ENCODE measurements around the gene PHACTR2. TPM values are rescaled to one million over a fixed set of nuclear protein-coding genes. Genes with fewer than 3 reads are reported as not detected.
"Not testable (repeated sequence)": the region's sequence is repeated elsewhere in the genome, so short reads cannot be mapped to it uniquely, and the experiment has no call there.

Gene PHACTR2
- total RNA-seq, 6 experiments from 2014 or later: 66.7 to 92.7 (median 84.1) TPM

GRCh38 chr6:143783077-143783476 is 105.3 kb downstream of the PHACTR2 start:
- no peak for DNase-seq
- no peak overlapping the region for H3K4me3 Mint-ChIP-seq
- peaks cover 64% of the 10 kb centered on the region for H3K36me3 Mint-ChIP-seq (ENCODE audit: low read depth)
- TF ChIP-seq, protein P1, sequence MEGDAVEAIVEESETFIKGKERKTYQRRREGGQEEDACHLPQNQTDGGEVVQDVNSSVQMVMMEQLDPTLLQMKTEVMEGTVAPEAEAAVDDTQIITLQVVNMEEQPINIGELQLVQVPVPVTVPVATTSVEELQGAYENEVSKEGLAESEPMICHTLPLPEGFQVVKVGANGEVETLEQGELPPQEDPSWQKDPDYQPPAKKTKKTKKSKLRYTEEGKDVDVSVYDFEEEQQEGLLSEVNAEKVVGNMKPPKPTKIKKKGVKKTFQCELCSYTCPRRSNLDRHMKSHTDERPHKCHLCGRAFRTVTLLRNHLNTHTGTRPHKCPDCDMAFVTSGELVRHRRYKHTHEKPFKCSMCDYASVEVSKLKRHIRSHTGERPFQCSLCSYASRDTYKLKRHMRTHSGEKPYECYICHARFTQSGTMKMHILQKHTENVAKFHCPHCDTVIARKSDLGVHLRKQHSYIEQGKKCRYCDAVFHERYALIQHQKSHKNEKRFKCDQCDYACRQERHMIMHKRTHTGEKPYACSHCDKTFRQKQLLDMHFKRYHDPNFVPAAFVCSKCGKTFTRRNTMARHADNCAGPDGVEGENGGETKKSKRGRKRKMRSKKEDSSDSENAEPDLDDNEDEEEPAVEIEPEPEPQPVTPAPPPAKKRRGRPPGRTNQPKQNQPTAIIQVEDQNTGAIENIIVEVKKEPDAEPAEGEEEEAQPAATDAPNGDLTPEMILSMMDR (IDR thresholded peaks at IDR 0.05): no peak
- H3K9me3 Mint-ChIP-seq: peaks cover 26% of the 10 kb centered on the region
- no peaks in the 10 kb centered on the region for H3K4me1 Mint-ChIP-seq (ENCODE audit: low read depth)
- no peaks in the 10 kb centered on the region; the same call in 1 of the 2 replicates for H3K27me3 Mint-ChIP-seq (ENCODE audit: insufficient read depth)
- no peak overlapping the region for H3K27ac Mint-ChIP-seq

GRCh38 chr6:143784316-143784715 is 106.6 kb downstream of the PHACTR2 start:
- Mint-ChIP-seq H3K36me3 (ENCODE audit: low read depth) (peaks cover 55% of the 10 kb centered on the region), H3K4me1 (ENCODE audit: low read depth) (no peaks in the 10 kb centered on the region), H3K27me3 (ENCODE audit: insufficient read depth) (no peaks in the 10 kb centered on the region; the same call in 1 of the 2 replicates), H3K27ac (no peak overlapping the region), H3K4me3 (no peak overlapping the region), H3K9me3 (peaks cover 26% of the 10 kb centered on the region)
- TF ChIP-seq, protein P1 (IDR thresholded peaks at IDR 0.05): no peak
- no peak for DNase-seq

DNA sequence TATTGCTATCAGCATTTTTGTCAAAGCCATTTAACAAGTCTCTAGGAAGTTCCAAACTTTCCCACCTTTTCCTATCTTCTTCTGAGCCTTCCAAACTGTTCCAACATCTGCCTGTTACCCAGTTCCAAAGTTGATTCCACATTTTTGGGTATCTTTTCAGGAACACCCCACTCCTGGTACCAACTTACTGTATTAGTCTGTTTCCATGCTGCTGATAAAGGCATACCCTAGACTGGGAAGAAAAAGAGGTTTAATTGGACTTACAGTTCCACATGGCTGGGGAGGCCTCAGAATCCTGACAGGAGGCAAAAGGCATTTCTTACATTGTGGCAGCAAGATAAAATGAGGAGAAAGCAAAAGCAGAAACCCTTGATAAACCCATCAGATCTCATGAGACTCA is 108.6 kb downstream of the PHACTR2 start:
- peaks cover 26% of the 10 kb centered on the region for H3K9me3 Mint-ChIP-seq
- not testable (repeated sequence) for DNase-seq; H3K4me3 Mint-ChIP-seq; H3K27ac Mint-ChIP-seq; H3K27me3 Mint-ChIP-seq (ENCODE audit: insufficient read depth); H3K4me1 Mint-ChIP-seq (ENCODE audit: low read depth)
- peaks cover 65% of the 10 kb centered on the region for H3K36me3 Mint-ChIP-seq (ENCODE audit: low read depth)

- Mint-ChIP-seq H3K36me3 (ENCODE audit: low read depth) (peaks cover 53% of the 10 kb centered on the region), H3K27ac (no peak overlapping the region), H3K4me3 (no peak overlapping the region), H3K27me3 (ENCODE audit: insufficient read depth) (no peaks in the 10 kb centered on the region; the same call in 1 of the 2 replicates), H3K9me3 (0 out of 2 replicates have a peak, but pooled peaks cover 5% of the 10 kb centered on the region), H3K4me1 (ENCODE audit: low read depth) (no peaks in the 10 kb centered on the region)
- no peak for DNase-seq
- TF ChIP-seq, protein P1 (IDR thresholded peaks at IDR 0.05): no peak
These were observed 114.9 kb downstream of the PHACTR2 start for GRCh38 chr6:143792402-143793279.

GRCh38 chr6:143793280-143793619 is 115.5 kb downstream of the PHACTR2 start:
- Mint-ChIP-seq H3K9me3 (0 out of 2 replicates have a peak, but pooled peaks cover 5% of the 10 kb centered on the region), H3K27me3 (ENCODE audit: insufficient read depth) (no peaks in the 10 kb centered on the region; the same call in 1 of the 2 replicates), H3K27ac (no peak overlapping the region), H3K36me3 (ENCODE audit: low read depth) (peaks cover 57% of the 10 kb centered on the region), H3K4me3 (no peak overlapping the region), H3K4me1 (ENCODE audit: low read depth) (no peaks in the 10 kb centered on the region)
- no peak for DNase-seq
- TF ChIP-seq, protein P1 (IDR thresholded peaks at IDR 0.05): no peak

- DNase-seq; H3K4me1 Mint-ChIP-seq (ENCODE audit: low read depth); H3K27ac Mint-ChIP-seq; H3K4me3 Mint-ChIP-seq; H3K27me3 Mint-ChIP-seq (ENCODE audit: insufficient read depth): not testable (repeated sequence)
- Mint-ChIP-seq H3K36me3 (ENCODE audit: low read depth) (peaks cover 67% of the 10 kb centered on the region), H3K9me3 (peaks cover 24% of the 10 kb centered on the region)
These were observed 118.8 kb downstream of the PHACTR2 start for GRCh38 chr6:143796551-143796950.

GRCh38 chr6:143798487-143798886 is 120.7 kb downstream of the PHACTR2 start:
- not testable (repeated sequence) for H3K27ac Mint-ChIP-seq; DNase-seq; H3K27me3 Mint-ChIP-seq (ENCODE audit: insufficient read depth); H3K4me3 Mint-ChIP-seq; H3K4me1 Mint-ChIP-seq (ENCODE audit: low read depth)
- Mint-ChIP-seq H3K9me3 (peaks cover 19% of the 10 kb centered on the region), H3K36me3 (ENCODE audit: low read depth) (peaks cover 65% of the 10 kb centered on the region)
